ENCODE data around the gene HACD3.
"Not testable (repeated sequence)": the region's sequence is repeated elsewhere in the genome, so short reads cannot be mapped to it uniquely, and the experiment has no call there.

The HACD3 gene

GRCh38 chr15:65547841-65548240 lies 17.6 kb downstream of the HACD3 start:
- no peak for DNase-seq (ENCODE audit: insufficient read length, low spot score)
- no peak for FAIRE-seq

GRCh38 chr15:65549288-65549687 lies 19.0 kb downstream of the HACD3 start:
- FAIRE-seq; DNase-seq (ENCODE audit: insufficient read length, low spot score): not testable (repeated sequence)

GRCh38 chr15:65550681-65551098 lies 20.4 kb downstream of the HACD3 start:
- no peak for FAIRE-seq
- DNase-seq (ENCODE audit: insufficient read length, low spot score) = no peak

GRCh38 chr15:65551183-65551582 lies 20.9 kb downstream of the HACD3 start:
- no peak for FAIRE-seq
- DNase-seq (ENCODE audit: insufficient read length, low spot score) = no peak

- not testable (repeated sequence) for FAIRE-seq; DNase-seq (ENCODE audit: insufficient read length, low spot score)
Measured at GRCh38 chr15:65552851-65553250, 22.6 kb downstream of the HACD3 start.

GRCh38 chr15:65553691-65554090 lies 23.4 kb downstream of the HACD3 start:
- FAIRE-seq (no peak), DNase-seq (ENCODE audit: insufficient read length, low spot score) (no peak)

- DNase-seq (ENCODE audit: insufficient read length, low spot score) (no peak), FAIRE-seq (no peak)
Measured at GRCh38 chr15:65556622-65557021, 26.4 kb downstream of the HACD3 start.

- no peak for FAIRE-seq
- DNase-seq (ENCODE audit: insufficient read length, low spot score) = no peak
Measured at GRCh38 chr15:65558336-65558735, 28.1 kb downstream of the HACD3 start.

GRCh38 chr15:65558997-65559760 lies 28.9 kb downstream of the HACD3 start:
- DNase-seq (ENCODE audit: insufficient read length, low spot score) = no peak

GRCh38 chr15:65559941-65560340 lies 29.7 kb downstream of the HACD3 start:
- no peak for FAIRE-seq
- no peak for DNase-seq (ENCODE audit: insufficient read length, low spot score)

More at GRCh38 chr15:65558997-65559760, 28.9 kb downstream of the HACD3 start:
- FAIRE-seq = no peak

GRCh38 chr15:65561934-65562333 lies 31.7 kb downstream of the HACD3 start:
- FAIRE-seq = no peak
- no peak for DNase-seq (ENCODE audit: insufficient read length, low spot score)

GRCh38 chr15:65569728-65570127 lies 39.5 kb downstream of the HACD3 start:
- FAIRE-seq (no peak), DNase-seq (ENCODE audit: insufficient read length, low spot score) (no peak)

GRCh38 chr15:65571971-65572370 lies 41.7 kb downstream of the HACD3 start:
- DNase-seq (ENCODE audit: insufficient read length, low spot score) (no peak), FAIRE-seq (no peak)

GRCh38 chr15:65576664-65577063 lies 46.4 kb downstream of the HACD3 start:
- FAIRE-seq = no peak
- DNase-seq (ENCODE audit: insufficient read length, low spot score) = peak; percentile 14

- FAIRE-seq = no peak
- no peak for DNase-seq (ENCODE audit: insufficient read length, low spot score)
Measured at GRCh38 chr15:65577129-65577996, 47.1 kb downstream of the HACD3 start.

- DNase-seq (ENCODE audit: insufficient read length, low spot score) = no peak
- no peak for FAIRE-seq
Measured at GRCh38 chr15:65578904-65579728, 48.9 kb downstream of the HACD3 start.

GRCh38 chr15:65579762-65580161 lies 49.5 kb downstream of the HACD3 start:
- no peak for DNase-seq (ENCODE audit: insufficient read length, low spot score)

GRCh38 chr15:65580287-65580686 lies 50.0 kb downstream of the HACD3 start:
- FAIRE-seq = no peak

More at GRCh38 chr15:65579762-65580161, 49.5 kb downstream of the HACD3 start:
- no peak for FAIRE-seq

GRCh38 chr15:65583701-65584100 lies 53.4 kb downstream of the HACD3 start:
- DNase-seq (ENCODE audit: insufficient read length, low spot score) (no peak), FAIRE-seq (no peak)

More at GRCh38 chr15:65580287-65580686, 50.0 kb downstream of the HACD3 start:
- DNase-seq (ENCODE audit: insufficient read length, low spot score) = no peak

GRCh38 chr15:65584241-65584640 lies 54.0 kb downstream of the HACD3 start:
- no peak for FAIRE-seq
- DNase-seq (ENCODE audit: insufficient read length, low spot score) = no peak

- DNase-seq (ENCODE audit: insufficient read length, low spot score) = no peak
- FAIRE-seq = no peak
Measured at GRCh38 chr15:65587094-65587493, 56.8 kb downstream of the HACD3 start.
